Germinal center (tissue), 1 donor: ENCODE results near the gene MSH3.
A peak's percentile ranks its signal among the peaks of the same experiment; 100 is the strongest.
"Not testable (repeated sequence)": the region's sequence is repeated elsewhere in the genome, so short reads cannot be mapped to it uniquely, and the experiment has no call there.

Source experiments
- DNase-seq: peaks from one replicate; pipeline ENCODE4 v3.0.0; 2012; ENCODE audit warnings: mixed read lengths, low spot score

Gene MSH3

GRCh38 chr5:80656425-80656824 lies 2.0 kb downstream of the MSH3 start:
- no peak for DNase-seq

- DNase-seq: no peak
Measured at GRCh38 chr5:80659106-80659505, 4.7 kb downstream of the MSH3 start.

GRCh38 chr5:80660661-80661060 lies 6.2 kb downstream of the MSH3 start:
- DNase-seq: not testable (repeated sequence)

- no peak for DNase-seq
Measured at GRCh38 chr5:80662108-80662507, 7.7 kb downstream of the MSH3 start.

- no peak for DNase-seq
Measured at GRCh38 chr5:80665057-80665456, 10.6 kb downstream of the MSH3 start.

- DNase-seq: no peak
Measured at GRCh38 chr5:80667384-80667783, 12.9 kb downstream of the MSH3 start.

- DNase-seq: peak; percentile 71
Measured at GRCh38 chr5:80668016-80668969, 13.8 kb downstream of the MSH3 start.

- DNase-seq: peak; percentile 58
Measured at GRCh38 chr5:80672140-80672736, 17.8 kb downstream of the MSH3 start.

- no peak for DNase-seq
Measured at GRCh38 chr5:80676706-80677105, 22.3 kb downstream of the MSH3 start.

- DNase-seq: no peak
Measured at GRCh38 chr5:80686757-80687156, 32.3 kb downstream of the MSH3 start.

GRCh38 chr5:80688648-80689420 lies 34.4 kb downstream of the MSH3 start:
- no peak for DNase-seq

- DNase-seq: no peak
Measured at GRCh38 chr5:80689627-80690026, 35.2 kb downstream of the MSH3 start.

- no peak for DNase-seq
Measured at GRCh38 chr5:80695666-80696065, 41.2 kb downstream of the MSH3 start.

- no peak for DNase-seq
Measured at GRCh38 chr5:80696450-80696849, 42.0 kb downstream of the MSH3 start.

- DNase-seq: no peak
Measured at GRCh38 chr5:80697100-80697499, 42.6 kb downstream of the MSH3 start.

- no peak for DNase-seq
Measured at GRCh38 chr5:80698369-80698768, 43.9 kb downstream of the MSH3 start.

GRCh38 chr5:80701597-80701996 lies 47.1 kb downstream of the MSH3 start:
- no peak for DNase-seq

- no peak for DNase-seq
Measured at GRCh38 chr5:80703291-80703690, 48.8 kb downstream of the MSH3 start.

- no peak for DNase-seq
Measured at GRCh38 chr5:80703747-80704146, 49.3 kb downstream of the MSH3 start.

GRCh38 chr5:80704221-80704620 lies 49.8 kb downstream of the MSH3 start:
- DNase-seq: no peak

- no peak for DNase-seq
Measured at GRCh38 chr5:80705216-80705769, 50.8 kb downstream of the MSH3 start.

- DNase-seq: no peak
Measured at GRCh38 chr5:80705801-80706200, 51.3 kb downstream of the MSH3 start.
